K562 (cell line): ENCODE results near the gene TMEM218. TPM values are rescaled to one million over a fixed set of nuclear protein-coding genes. Genes with fewer than 3 reads are reported as not detected.

ENCODE experiments used
- ARHGAP35 ChIP-seq: fragments of 450-650 bp; IDR thresholded peaks from 2 replicates; pipeline ENCODE4 v1.6.1; 2018; ENCODE audit not compliant: partially characterized antibody
- ARID1B ChIP-seq: fragments of 450-650 bp; IDR thresholded peaks from 2 replicates; pipeline ENCODE4 v1.6.1; 2016; ENCODE audit warnings: antibody characterized with exemption, mild to moderate bottlenecking, inconsistent platforms
- CBX1 ChIP-seq: sonication (generic); IDR thresholded peaks from 2 replicates; pipeline ENCODE4 v1.6.1; 2016; ENCODE audit warnings: antibody characterized with exemption, low read depth, mild to moderate bottlenecking
- CEBPZ ChIP-seq: fragments of 150-350 bp; IDR thresholded peaks from 2 replicates; pipeline ENCODE4 v1.6.1; 2014; ENCODE audit warnings: low read depth, mild to moderate bottlenecking, low read length, borderline replicate concordance
- DEAF1 ChIP-seq: fragments of 450-650 bp; formaldehyde crosslinking; IDR thresholded peaks from 2 replicates; pipeline ENCODE4 v1.4.0; 2020; ENCODE audit warnings: mild to moderate bottlenecking, moderate library complexity
- E2F8 ChIP-seq: fragments of 450-650 bp; IDR thresholded peaks from 2 replicates; pipeline ENCODE4 v1.7.1; 2018; ENCODE audit warnings: mild to moderate bottlenecking, low read depth; ENCODE audit not compliant: partially characterized antibody
- GTF2E2 ChIP-seq: fragments of 200-800 bp; sonication (Bioruptor generic); IDR thresholded peaks from 2 replicates; pipeline ENCODE4 v1.6.1; 2016; ENCODE audit warnings: missing genetic modification characterization, missing compliant biosample characterization
- JUN ChIP-seq, 2 experiments: sonication (generic) in 1 of 2; formaldehyde crosslinking in 1 of 2; IDR thresholded peaks; 2 replicates each; pipeline versions ENCODE4 v1.6.1 to v1.8.0; 2012 to 2022; ENCODE audit warnings: borderline replicate concordance in 2 of 2, mild to moderate bottlenecking in 2 of 2, improper control_type of control experiment in 1 of 2, low read depth in 1 of 2, low read length in 1 of 2, missing genetic modification reagents in 1 of 2
- KDM5B ChIP-seq: fragments of 200-600 bp; sonication (generic); IDR thresholded peaks from 2 replicates; pipeline ENCODE4 v1.6.1; 2012; ENCODE audit warnings: low read depth, mild to moderate bottlenecking, moderate library complexity, low read length, control low read depth, inconsistent platforms; ENCODE audit not compliant: insufficient replicate concordance
- L3MBTL2 ChIP-seq: fragments of 450-650 bp; IDR thresholded peaks from 2 replicates; pipeline ENCODE4 v1.6.1; 2016; ENCODE audit warnings: mild to moderate bottlenecking, moderate library complexity
- NR3C1 ChIP-seq: sonication (generic); formaldehyde crosslinking; IDR thresholded peaks from 2 replicates; pipeline ENCODE4 v1.8.1; 2022; ENCODE audit warnings: missing genetic modification reagents
- RAD51 ChIP-seq: fragments of 450-650 bp; IDR thresholded peaks from 2 replicates; pipeline ENCODE4 v1.7.1; 2016; ENCODE audit warnings: low read depth, mild to moderate bottlenecking, borderline replicate concordance
- SP2 ChIP-seq: IDR thresholded peaks from 2 replicates; pipeline ENCODE4 v1.6.1; 2011; ENCODE audit warnings: mild to moderate bottlenecking, low read depth, low read length, moderate library complexity; ENCODE audit not compliant: poor library complexity, severe bottlenecking; ENCODE audit errors: extremely low read depth
- XRCC4 ChIP-seq: IDR thresholded peaks from one replicate; pipeline ENCODE4 v1.6.1; 2011; ENCODE audit not compliant: insufficient read depth, insufficient read length; ENCODE audit errors: extremely low read depth
- ZNF75A ChIP-seq: fragments of 450-650 bp; formaldehyde crosslinking; IDR thresholded peaks from 2 replicates; pipeline ENCODE4 v1.4.0; 2020; ENCODE audit warnings: mild to moderate bottlenecking
- polyA plus RNA-seq, 8 experiments: library from polyadenylated mRNA; depleted of rRNA in 4 of 8; stranded (reverse) in 5 of 8; unstranded in 3 of 8; fragments of >200 nt; fragmentation: Nextera tagmentation in 2 of 8; fragmentation: Illumina TruSeq in 1 of 8; extraction: Ambion mirVana in 2 of 8; extraction: Trizol in 1 of 8; gene quantifications; 2 replicates each; pipeline versions ENCODE4 v1.2.1 to v1.2.3, GENCODE V29; 2011 to 2014; ENCODE audit warnings: inconsistent platforms in 1 of 8, missing spikeins in 1 of 8
- total RNA-seq, 7 experiments: library from RNA; depleted of rRNA in 6 of 7; stranded (reverse); fragments of >200 nt in 6 of 7; fragmentation: Illumina TruSeq in 2 of 7; extraction: Trizol in 2 of 7; gene quantifications; 2 replicates each; pipeline versions ENCODE4 v1.2.1 to v1.2.3, GENCODE V29; 2011 to 2021; ENCODE audit warnings: low replicate concordance in 1 of 7

TMEM218 gene
- total and polyA plus RNA-seq, 9 of the 15 experiments (the other 6 are each of a cell fraction or from before 2014, with no cell fraction given), result 13.4 to 32.2 (median 25.4) TPM

- TF ChIP-seq E2F8 (peak; percentile 24), ARHGAP35 (no peak), GTF2E2 (tag) (no peak), CBX1 (0 out of 2 replicates have a peak, but pooled peaks have one; percentile 46), ARID1B (no peak), RAD51 (no peak), L3MBTL2 (peak; percentile 48; the same call in 1 of the 2 replicates), JUN (IDR thresholded peaks at IDR 0.05; ENCODE audit: borderline replicate concordance, low read depth, low read length) (0 out of 2 replicates have a peak, but pooled peaks have one; percentile 5), JUN (CRISPR knock-in tag; IDR thresholded peaks at IDR 0.05; ENCODE audit: borderline replicate concordance) (no peak), ZNF75A (CRISPR knock-in tag) (no peak), NR3C1 (CRISPR knock-in tag) (no peak), XRCC4 (no peak), SP2 (peak; percentile 66), CEBPZ (peak; percentile 56; the same call in 1 of the 2 replicates), DEAF1 (CRISPR knock-in tag) (no peak), KDM5B (peak; percentile 48)
Measured at GRCh38 chr11:125111343-125112207, at the start of gene TMEM218 (continued).
